Fibroblast of villous mesenchyme (primary cell): ENCODE data around the gene SBK2. TPM values are rescaled to one million over a fixed set of nuclear protein-coding genes. Genes with fewer than 3 reads are reported as not detected.

ENCODE experiments used
- DNase-seq: peaks from one replicate; pipeline ENCODE4 v3.0.0-alpha.2; 2010; ENCODE audit warnings: low read depth
- H3K4me3 ChIP-seq: 2 replicates; pipeline ENCODE4 v1.5.1; 2011; ENCODE audit warnings: low read depth, mild to moderate bottlenecking, low read length
- CTCF ChIP-seq: IDR thresholded peaks from 2 replicates; pipeline ENCODE4 v1.5.1; 2012; ENCODE audit warnings: low read depth, mild to moderate bottlenecking, low read length; ENCODE audit not compliant: insufficient read depth
- total RNA-seq: library from RNA; depleted of rRNA; stranded (reverse); fragments of >200 nt; gene quantifications from 2 replicates; pipeline ENCODE4 v1.2.3, GENCODE V29; 2012

The SBK2 gene
- total RNA-seq, 1 donor, result not detected

- no peak for TF ChIP-seq CTCF
- no peak overlapping the region for H3K4me3 ChIP-seq
- DNase-seq, result peak; percentile 64
These were observed 10.4 kb downstream of the SBK2 start for GRCh38 chr19:55526216-55527196.

- no peak overlapping the region for H3K4me3 ChIP-seq
- no peak for TF ChIP-seq CTCF
- no peak for DNase-seq
These were observed 11.4 kb downstream of the SBK2 start for GRCh38 chr19:55525289-55526101.

- H3K4me3 ChIP-seq, result no peak overlapping the region
- DNase-seq, result no peak
- TF ChIP-seq CTCF, result no peak
These were observed 16.1 kb downstream of the SBK2 start for GRCh38 chr19:55520691-55521292.

GRCh38 chr19:55519451-55520311 is 17.3 kb downstream of the SBK2 start:
- no peak for TF ChIP-seq CTCF
- no peak overlapping the region for H3K4me3 ChIP-seq
- peak; percentile 51 for DNase-seq

GRCh38 chr19:55516878-55517620 is 19.9 kb downstream of the SBK2 start:
- H3K4me3 ChIP-seq, result peak overlapping the region; percentile 43
- peak; percentile 93 for DNase-seq
- TF ChIP-seq CTCF, result peak; percentile 90
